ENCODE results near the gene PAX9.

The PAX9 gene

DNA sequence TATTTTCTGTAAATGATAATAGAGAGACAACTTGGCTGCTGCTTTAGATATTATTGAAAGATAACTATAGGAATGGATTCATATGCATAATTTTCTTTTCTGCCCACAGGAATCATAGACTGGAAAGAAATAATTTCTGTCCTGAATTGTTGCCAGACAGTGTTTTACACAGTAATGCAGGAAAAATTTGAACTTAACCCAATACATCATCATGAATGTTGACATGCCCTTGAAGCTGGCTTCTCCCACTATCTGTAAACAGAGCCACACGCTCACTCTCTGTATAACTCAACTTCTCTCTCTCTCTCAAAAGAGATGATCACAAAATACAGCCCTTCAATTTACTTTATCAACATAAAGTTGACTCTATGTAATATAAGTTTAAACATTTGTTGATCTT, 56.6 kb downstream of the PAX9 start:
- no peak overlapping the region for H3K4me3 ChIP-seq (ENCODE audit: low read depth, low read length)
- TF ChIP-seq MYC (IDR thresholded peaks at IDR 0.05; ENCODE audit: low read depth, low read length) (no peak), POLR2A (IDR thresholded peaks at IDR 0.05; ENCODE audit: extremely low read depth, insufficient read length) (no peak)
- TF ChIP-seq, protein P1, sequence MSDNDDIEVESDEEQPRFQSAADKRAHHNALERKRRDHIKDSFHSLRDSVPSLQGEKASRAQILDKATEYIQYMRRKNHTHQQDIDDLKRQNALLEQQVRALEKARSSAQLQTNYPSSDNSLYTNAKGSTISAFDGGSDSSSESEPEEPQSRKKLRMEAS (IDR thresholded peaks at IDR 0.05; ENCODE audit: low read depth, low read length) = no peak
- TF ChIP-seq, protein P2, sequence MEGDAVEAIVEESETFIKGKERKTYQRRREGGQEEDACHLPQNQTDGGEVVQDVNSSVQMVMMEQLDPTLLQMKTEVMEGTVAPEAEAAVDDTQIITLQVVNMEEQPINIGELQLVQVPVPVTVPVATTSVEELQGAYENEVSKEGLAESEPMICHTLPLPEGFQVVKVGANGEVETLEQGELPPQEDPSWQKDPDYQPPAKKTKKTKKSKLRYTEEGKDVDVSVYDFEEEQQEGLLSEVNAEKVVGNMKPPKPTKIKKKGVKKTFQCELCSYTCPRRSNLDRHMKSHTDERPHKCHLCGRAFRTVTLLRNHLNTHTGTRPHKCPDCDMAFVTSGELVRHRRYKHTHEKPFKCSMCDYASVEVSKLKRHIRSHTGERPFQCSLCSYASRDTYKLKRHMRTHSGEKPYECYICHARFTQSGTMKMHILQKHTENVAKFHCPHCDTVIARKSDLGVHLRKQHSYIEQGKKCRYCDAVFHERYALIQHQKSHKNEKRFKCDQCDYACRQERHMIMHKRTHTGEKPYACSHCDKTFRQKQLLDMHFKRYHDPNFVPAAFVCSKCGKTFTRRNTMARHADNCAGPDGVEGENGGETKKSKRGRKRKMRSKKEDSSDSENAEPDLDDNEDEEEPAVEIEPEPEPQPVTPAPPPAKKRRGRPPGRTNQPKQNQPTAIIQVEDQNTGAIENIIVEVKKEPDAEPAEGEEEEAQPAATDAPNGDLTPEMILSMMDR (IDR thresholded peaks at IDR 0.05; ENCODE audit: low read depth, low read length) = no peak

GRCh38 chr14:36719823-36720222, 58.2 kb downstream of the PAX9 start:
- no peak for TF ChIP-seq POLR2A (IDR thresholded peaks at IDR 0.05; ENCODE audit: extremely low read depth, insufficient read length)
- TF ChIP-seq, protein P1 (IDR thresholded peaks at IDR 0.05; ENCODE audit: low read depth, low read length) = no peak
- TF ChIP-seq, protein P2 (IDR thresholded peaks at IDR 0.05; ENCODE audit: low read depth, low read length) = no peak
- no peak for TF ChIP-seq MYC (IDR thresholded peaks at IDR 0.05; ENCODE audit: low read depth, low read length)
- H3K4me3 ChIP-seq (ENCODE audit: low read depth, low read length) = no peak overlapping the region
- DNase-seq (ENCODE audit: low read depth) = no peak

More for the DNA sequence above, 56.6 kb downstream of the PAX9 start:
- DNase-seq (ENCODE audit: low read depth) = no peak

DNA sequence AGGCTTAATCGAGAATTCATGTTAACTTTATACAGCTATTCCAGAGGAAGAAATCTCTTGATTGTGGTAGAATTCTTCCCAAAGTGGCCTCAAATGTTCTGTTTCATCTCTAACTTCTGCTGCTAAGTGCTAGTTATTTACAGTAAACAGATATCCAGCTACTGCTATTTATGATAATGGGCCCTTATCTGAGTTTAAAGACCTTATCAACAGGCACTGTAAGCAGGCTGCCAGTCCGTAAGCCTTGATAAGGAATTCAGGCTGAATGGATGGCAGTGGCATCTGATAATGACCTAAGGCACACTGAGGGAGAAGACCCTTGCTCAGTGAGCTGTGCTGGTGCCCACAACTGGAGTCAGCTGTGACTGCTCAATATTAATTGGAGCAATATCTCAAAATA, 59.0 kb downstream of the PAX9 start:
- TF ChIP-seq, protein P2 (IDR thresholded peaks at IDR 0.05; ENCODE audit: low read depth, low read length) = no peak
- TF ChIP-seq, protein P1 (IDR thresholded peaks at IDR 0.05; ENCODE audit: low read depth, low read length) = no peak
- no peak for TF ChIP-seq MYC (IDR thresholded peaks at IDR 0.05; ENCODE audit: low read depth, low read length)
- no peak for TF ChIP-seq POLR2A (IDR thresholded peaks at IDR 0.05; ENCODE audit: extremely low read depth, insufficient read length)
- no peak for DNase-seq (ENCODE audit: low read depth)
- no peak overlapping the region for H3K4me3 ChIP-seq (ENCODE audit: low read depth, low read length)

- no peak for TF ChIP-seq MYC (IDR thresholded peaks at IDR 0.05; ENCODE audit: low read depth, low read length)
- TF ChIP-seq POLR2A (IDR thresholded peaks at IDR 0.05; ENCODE audit: extremely low read depth, insufficient read length) = no peak
- TF ChIP-seq, protein P2 (IDR thresholded peaks at IDR 0.05; ENCODE audit: low read depth, low read length) = no peak
- TF ChIP-seq, protein P1 (IDR thresholded peaks at IDR 0.05; ENCODE audit: low read depth, low read length) = no peak
- no peak for DNase-seq (ENCODE audit: low read depth)
- no peak overlapping the region for H3K4me3 ChIP-seq (ENCODE audit: low read depth, low read length)
Observed at GRCh38 chr14:36721877-36722276, 60.2 kb downstream of the PAX9 start.

DNA sequence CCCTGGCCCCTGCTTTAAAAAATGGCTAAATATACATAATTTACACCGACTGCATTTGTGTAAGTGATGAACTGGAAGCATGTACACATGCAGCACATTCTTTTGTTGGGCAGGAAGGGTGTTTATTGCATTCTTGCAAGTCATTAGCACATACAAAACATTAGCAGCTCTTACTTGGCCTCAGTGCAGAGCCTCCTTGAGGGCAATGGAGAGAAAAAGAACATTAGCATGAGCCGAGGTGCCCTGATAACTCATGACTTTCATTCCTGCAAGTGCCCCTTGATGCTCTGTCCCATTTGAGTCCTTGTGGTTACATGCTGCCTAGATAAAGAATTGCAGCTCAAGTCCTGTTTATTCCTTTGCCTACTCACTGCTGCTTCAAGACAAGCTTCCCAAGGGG, 61.9 kb downstream of the PAX9 start:
- TF ChIP-seq MYC (IDR thresholded peaks at IDR 0.05; ENCODE audit: low read depth, low read length) (no peak), POLR2A (IDR thresholded peaks at IDR 0.05; ENCODE audit: extremely low read depth, insufficient read length) (no peak)
- TF ChIP-seq, protein P2 (IDR thresholded peaks at IDR 0.05; ENCODE audit: low read depth, low read length) = no peak
- no peak for DNase-seq (ENCODE audit: low read depth)
- H3K4me3 ChIP-seq (ENCODE audit: low read depth, low read length) = no peak overlapping the region

DNA sequence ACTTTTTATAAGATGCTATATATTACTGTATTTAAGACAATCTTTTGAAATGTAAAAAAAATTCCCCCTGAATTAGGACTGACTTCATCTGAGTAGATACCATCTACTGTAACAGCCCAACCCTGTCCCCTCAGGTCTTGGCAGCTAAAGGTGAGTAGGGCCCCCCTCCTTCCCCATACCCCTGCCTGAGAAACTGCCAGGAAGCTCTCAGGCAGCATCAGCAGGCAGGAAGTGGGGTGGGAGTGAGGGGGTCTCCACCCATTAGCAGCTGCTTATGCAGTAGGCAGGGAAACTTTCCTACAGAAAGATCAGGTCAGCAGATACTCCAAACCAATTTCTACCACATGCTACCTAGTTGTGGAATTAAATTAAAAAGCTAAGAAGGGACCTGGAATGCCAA, 62.5 kb downstream of the PAX9 start:
- no peak for TF ChIP-seq MYC (IDR thresholded peaks at IDR 0.05; ENCODE audit: low read depth, low read length)
- TF ChIP-seq, protein P1 (IDR thresholded peaks at IDR 0.05; ENCODE audit: low read depth, low read length) = no peak
- TF ChIP-seq POLR2A (IDR thresholded peaks at IDR 0.05; ENCODE audit: extremely low read depth, insufficient read length) = no peak
- TF ChIP-seq, protein P2 (IDR thresholded peaks at IDR 0.05; ENCODE audit: low read depth, low read length) = no peak
- H3K4me3 ChIP-seq (ENCODE audit: low read depth, low read length) = no peak overlapping the region
- DNase-seq (ENCODE audit: low read depth) = no peak

All from NB4 (cell line).